Thyroid gland (tissue), 4 donors: ENCODE data around the gene INTU.

Experiments used
- CTCF ChIP-seq, 6 experiments: fragments of 200-600 bp in 3 of 6; fragments of 450-650 bp in 3 of 6; sonication (generic) in 3 of 6; IDR thresholded peaks; one replicate each; pipeline ENCODE4 v1.5.1; 2016 to 2019; ENCODE audit warnings: antibody characterized with exemption in 6 of 6, mild to moderate bottlenecking in 2 of 6, inconsistent platforms in 1 of 6, moderate library complexity in 1 of 6
- POLR2A ChIP-seq, 2 donors: fragments of 450-650 bp; IDR thresholded peaks; one replicate each; pipeline ENCODE4 v1.6.1; 2017; ENCODE audit warnings: antibody characterized with exemption in 2 of 2, mild to moderate bottlenecking in 2 of 2, moderate library complexity in 1 of 2

GRCh38 chr4:127632420-127633403 is at the start of gene INTU:
- no peak for TF ChIP-seq CTCF (IDR thresholded peaks at IDR 0.05)
- TF ChIP-seq POLR2A (IDR thresholded peaks at IDR 0.05), result peak in 1 of 2 donors; percentile 41
